Hepatocyte (in vitro differentiated cells): Measurements from ENCODE around the gene PIM1. TPM values are rescaled to one million over a fixed set of nuclear protein-coding genes. Genes with fewer than 3 reads are reported as not detected.
A peak's percentile ranks its signal among the peaks of the same experiment; 100 is the strongest.

Experiments used
- DNase-seq: peaks from one replicate; pipeline ENCODE4 v3.0.0-alpha.2; 2016; ENCODE audit warnings: low spot score
- H2AFZ ChIP-seq: fragments of 200-600 bp; sonication (generic); 2 replicates; pipeline ENCODE4 v1.6.0; 2016; ENCODE audit warnings: antibody characterized with exemption, mild to moderate bottlenecking
- H3K27ac ChIP-seq: fragments of 200-600 bp; sonication (generic); 2 replicates; pipeline ENCODE4 v1.5.1; 2016; ENCODE audit warnings: mild to moderate bottlenecking
- H3K27me3 ChIP-seq: fragments of 200-600 bp; sonication (generic); 2 replicates; pipeline ENCODE4 v1.6.1; 2016
- H3K36me3 ChIP-seq: fragments of 200-600 bp; sonication (generic); replicated peaks from 2 replicates; pipeline ENCODE4 v1.5.1; 2016; ENCODE audit warnings: low read depth; ENCODE audit not compliant: insufficient read depth
- H3K4me1 ChIP-seq: fragments of 200-600 bp; sonication (generic); 2 replicates; pipeline ENCODE4 v1.5.1; 2016; ENCODE audit warnings: mild to moderate bottlenecking, moderate library complexity; ENCODE audit not compliant: insufficient read depth
- H3K4me2 ChIP-seq: fragments of 200-600 bp; sonication (generic); 2 replicates; pipeline ENCODE4 v1.6.0; 2016
- H3K4me3 ChIP-seq: fragments of 200-600 bp; sonication (generic); 2 replicates; pipeline ENCODE4 v1.5.1; 2016; ENCODE audit warnings: mild to moderate bottlenecking
- H3K79me2 ChIP-seq: fragments of 200-600 bp; sonication (generic); 2 replicates; pipeline ENCODE4 v1.6.0; 2017; ENCODE audit warnings: mild to moderate bottlenecking
- H3K9me2 ChIP-seq: fragments of 200-600 bp; sonication (generic); replicated peaks from 2 replicates; pipeline ENCODE4 v1.6.0; 2017; ENCODE audit warnings: mild to moderate bottlenecking; ENCODE audit not compliant: insufficient read depth
- H3K9me3 ChIP-seq: fragments of 200-600 bp; sonication (generic); 2 replicates; pipeline ENCODE4 v1.5.1; 2016; ENCODE audit warnings: low read depth, mild to moderate bottlenecking
- H4K20me1 ChIP-seq: fragments of 200-600 bp; sonication (generic); 2 replicates; pipeline ENCODE4 v1.6.0; 2016; ENCODE audit warnings: mild to moderate bottlenecking; ENCODE audit not compliant: insufficient read depth, poor library complexity, severe bottlenecking
- EZH2 ChIP-seq: fragments of 200-600 bp; sonication (generic); IDR thresholded peaks from 2 replicates; pipeline ENCODE4 v1.6.1; 2016; ENCODE audit warnings: antibody characterized with exemption, mild to moderate bottlenecking, borderline replicate concordance
- EZH2phosphoT487 ChIP-seq: fragments of 200-600 bp; sonication (generic); IDR thresholded peaks from one replicate; pipeline ENCODE4 v1.6.1; 2018; ENCODE audit warnings: antibody characterized with exemption, mild to moderate bottlenecking, low read depth, moderate library complexity; ENCODE audit not compliant: unreplicated experiment, severe bottlenecking
- WGBS: methylation state at CpG from one replicate; pipeline ENCODE4 v1.1.6; 2016; ENCODE audit warnings: low lambda C conversion rate; ENCODE audit errors: missing lambda C conversion rate; 5-methylcytosine and 5-hydroxymethylcytosine counted together
- polyA plus RNA-seq: library from polyadenylated mRNA; unstranded; fragments of >200 nt; fragmentation: Nextera tagmentation; extraction: Ambion mirVana; gene quantifications from 2 replicates; pipeline ENCODE4 v1.2.1, GENCODE V29; 2016
- total RNA-seq: library from RNA; depleted of rRNA; stranded (reverse); fragments of >200 nt; gene quantifications from 2 replicates; pipeline ENCODE4 v1.2.3, GENCODE V29; 2014
- TF ChIP-seq, protein P1 (sequence below): fragments of 200-600 bp; sonication (generic); IDR thresholded peaks from 2 replicates; pipeline ENCODE4 v1.5.1; 2016; ENCODE audit warnings: antibody characterized with exemption, mild to moderate bottlenecking; ENCODE audit not compliant: poor library complexity

Gene PIM1
- total and polyA plus RNA-seq, 2 experiments from 2014 or later = 71.3 to 99.1 TPM

DNA sequence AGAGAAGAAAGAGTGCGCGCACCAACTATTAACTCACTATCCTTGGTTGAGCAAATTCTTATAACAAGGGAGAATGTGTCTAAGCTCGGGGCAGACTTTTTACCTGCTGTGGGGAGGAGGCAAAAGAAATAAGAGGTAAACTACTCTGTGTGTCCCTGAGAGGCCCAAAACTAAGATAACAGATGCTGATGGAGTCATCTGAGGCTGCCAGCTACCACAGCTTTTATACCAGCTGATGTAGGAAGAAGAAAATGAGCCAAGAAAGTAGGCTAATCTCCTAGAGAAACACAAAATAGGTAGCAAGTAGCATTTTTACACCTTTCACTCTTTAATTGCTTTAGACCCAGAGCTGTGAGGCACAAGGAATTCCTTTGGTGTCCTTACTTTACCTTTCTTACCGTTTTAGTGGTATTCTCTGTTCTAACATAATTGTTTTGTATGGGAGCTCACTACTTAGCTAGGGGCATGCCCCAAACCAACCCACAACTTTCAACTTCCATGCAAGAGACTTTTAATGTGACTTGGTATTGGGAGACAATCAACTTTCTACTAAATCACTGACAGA, 27.8 kb upstream of the PIM1 start:
- no peak overlapping the region for H3K4me3 ChIP-seq
- H3K27ac ChIP-seq = peak overlapping the region; percentile 67
- H3K4me2 ChIP-seq = peak overlapping the region; percentile 8
- H4K20me1 ChIP-seq = no peaks in the 10 kb centered on the region
- TF ChIP-seq EZH2phosphoT487 = no peak
- no peak for TF ChIP-seq EZH2
- TF ChIP-seq, protein P1, sequence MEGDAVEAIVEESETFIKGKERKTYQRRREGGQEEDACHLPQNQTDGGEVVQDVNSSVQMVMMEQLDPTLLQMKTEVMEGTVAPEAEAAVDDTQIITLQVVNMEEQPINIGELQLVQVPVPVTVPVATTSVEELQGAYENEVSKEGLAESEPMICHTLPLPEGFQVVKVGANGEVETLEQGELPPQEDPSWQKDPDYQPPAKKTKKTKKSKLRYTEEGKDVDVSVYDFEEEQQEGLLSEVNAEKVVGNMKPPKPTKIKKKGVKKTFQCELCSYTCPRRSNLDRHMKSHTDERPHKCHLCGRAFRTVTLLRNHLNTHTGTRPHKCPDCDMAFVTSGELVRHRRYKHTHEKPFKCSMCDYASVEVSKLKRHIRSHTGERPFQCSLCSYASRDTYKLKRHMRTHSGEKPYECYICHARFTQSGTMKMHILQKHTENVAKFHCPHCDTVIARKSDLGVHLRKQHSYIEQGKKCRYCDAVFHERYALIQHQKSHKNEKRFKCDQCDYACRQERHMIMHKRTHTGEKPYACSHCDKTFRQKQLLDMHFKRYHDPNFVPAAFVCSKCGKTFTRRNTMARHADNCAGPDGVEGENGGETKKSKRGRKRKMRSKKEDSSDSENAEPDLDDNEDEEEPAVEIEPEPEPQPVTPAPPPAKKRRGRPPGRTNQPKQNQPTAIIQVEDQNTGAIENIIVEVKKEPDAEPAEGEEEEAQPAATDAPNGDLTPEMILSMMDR = no peak
- H3K9me2 ChIP-seq = no peaks in the 10 kb centered on the region
- DNase-seq = no peak
- H3K79me2 ChIP-seq = no peaks in the 10 kb centered on the region
- H3K27me3 ChIP-seq = no peaks in the 10 kb centered on the region
- 34% methylated on average over 4 of the region's 4 CpGs for WGBS
- H3K36me3 ChIP-seq = no peaks in the 10 kb centered on the region
- no peaks in the 10 kb centered on the region for H3K9me3 ChIP-seq
- peaks cover 35% of the 10 kb centered on the region for H3K4me1 ChIP-seq
- no peak overlapping the region for H2AFZ ChIP-seq

DNA sequence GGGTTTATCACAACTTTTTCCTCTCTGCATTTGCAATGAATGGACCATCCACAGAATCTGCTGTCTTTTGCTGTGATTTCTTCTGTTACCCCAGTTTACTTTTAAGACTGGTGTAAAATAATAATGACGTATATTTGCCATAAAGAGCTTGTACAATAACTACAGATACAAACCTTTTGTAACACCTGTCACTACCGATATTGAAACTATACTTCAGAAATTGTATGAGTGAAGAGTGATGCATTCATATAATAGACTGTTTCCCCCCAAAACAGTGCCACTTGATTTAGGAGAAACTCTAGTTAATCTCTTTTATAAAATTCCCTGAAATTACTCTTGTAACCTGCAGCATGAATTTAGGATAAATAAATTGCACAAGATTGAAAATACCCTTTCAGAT, 26.4 kb upstream of the PIM1 start:
- H3K4me2 ChIP-seq = no peak overlapping the region
- no peaks in the 10 kb centered on the region for H3K36me3 ChIP-seq
- H3K79me2 ChIP-seq = no peaks in the 10 kb centered on the region
- TF ChIP-seq, protein P1 = no peak
- TF ChIP-seq EZH2phosphoT487 (no peak), EZH2 (no peak)
- peak overlapping the region; percentile 87 for H3K27ac ChIP-seq
- no peak overlapping the region for H3K4me3 ChIP-seq
- no peaks in the 10 kb centered on the region for H4K20me1 ChIP-seq
- no peaks in the 10 kb centered on the region for H3K27me3 ChIP-seq
- no peaks in the 10 kb centered on the region for H3K9me2 ChIP-seq
- H2AFZ ChIP-seq = no peak overlapping the region
- no peak for DNase-seq
- H3K4me1 ChIP-seq = peaks cover 24% of the 10 kb centered on the region
- WGBS = 91% methylated on average over 2 of the region's 2 CpGs
- no peaks in the 10 kb centered on the region for H3K9me3 ChIP-seq

DNA sequence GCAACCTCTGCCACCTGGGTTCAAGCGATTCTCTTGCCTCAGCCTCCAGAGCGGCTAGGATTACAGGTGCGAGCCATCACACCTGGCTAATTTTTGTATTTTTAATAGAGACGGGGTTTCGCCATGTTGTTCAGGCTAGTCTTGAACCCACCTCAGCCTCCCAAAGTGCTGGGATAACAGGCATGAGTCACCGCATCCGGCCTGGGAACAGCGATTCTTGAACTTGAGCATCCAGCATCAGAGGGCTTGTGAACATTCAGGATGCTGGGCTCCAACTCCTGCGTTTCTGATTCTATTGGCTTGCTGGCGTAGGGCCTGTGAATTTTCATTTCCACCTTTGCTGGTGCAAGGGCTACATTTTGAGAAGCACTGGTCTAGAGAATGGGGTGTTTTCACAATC, 24.5 kb upstream of the PIM1 start:
- Histone ChIP-seq H3K27me3 (no peaks in the 10 kb centered on the region), H3K27ac (peak overlapping the region; percentile 87), H3K36me3 (no peaks in the 10 kb centered on the region), H3K9me2 (no peaks in the 10 kb centered on the region), H3K79me2 (no peaks in the 10 kb centered on the region), H4K20me1 (no peaks in the 10 kb centered on the region), H3K9me3 (no peaks in the 10 kb centered on the region), H3K4me1 (peaks cover 16% of the 10 kb centered on the region), H3K4me3 (no peak overlapping the region), H3K4me2 (no peak overlapping the region), H2AFZ (no peak overlapping the region)
- 93% methylated on average over 10 of the region's 10 CpGs for WGBS
- TF ChIP-seq, protein P1 = no peak
- TF ChIP-seq EZH2phosphoT487 (no peak), EZH2 (no peak)
- DNase-seq = no peak

DNA sequence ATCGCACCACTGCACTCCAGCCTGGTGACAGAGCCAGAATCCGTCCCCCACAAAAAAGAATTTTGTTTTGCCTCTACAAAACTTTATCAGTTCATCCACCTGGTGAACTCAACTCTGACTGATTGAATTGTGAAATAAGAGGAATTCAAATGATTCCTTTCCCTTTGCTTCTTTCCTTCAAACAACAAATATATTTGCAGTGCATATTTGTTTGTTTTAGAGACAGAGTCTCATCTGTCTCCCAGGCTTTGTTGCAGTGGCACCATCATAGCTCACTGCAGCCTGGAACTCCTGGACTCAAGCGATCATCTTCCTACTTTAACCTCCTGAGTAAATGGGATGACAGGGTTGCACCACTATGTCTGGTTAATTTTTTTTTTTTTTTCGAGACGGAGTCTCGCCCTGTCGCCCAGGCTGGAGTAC, 23.2 kb upstream of the PIM1 start:
- Histone ChIP-seq H3K27me3 (no peaks in the 10 kb centered on the region), H3K79me2 (no peaks in the 10 kb centered on the region), H4K20me1 (no peaks in the 10 kb centered on the region), H2AFZ (no peak overlapping the region), H3K4me2 (no peak overlapping the region), H3K27ac (no peak overlapping the region), H3K4me1 (peaks cover 6% of the 10 kb centered on the region), H3K9me2 (no peaks in the 10 kb centered on the region), H3K9me3 (no peaks in the 10 kb centered on the region), H3K4me3 (no peak overlapping the region), H3K36me3 (no peaks in the 10 kb centered on the region)
- DNase-seq = no peak
- no peak for TF ChIP-seq EZH2phosphoT487
- TF ChIP-seq EZH2 = no peak
- 89% methylated on average over 7 of the region's 7 CpGs for WGBS
